Esophagus squamous epithelium (tissue), 5 donors: ENCODE data around the gene PIGL. TPM values are rescaled to one million over a fixed set of nuclear protein-coding genes. Genes with fewer than 3 reads are reported as not detected.

ENCODE experiments used
- DNase-seq: peaks from one replicate; lab custom pipeline; 2025; lab: John Stamatoyannopoulos, UW
- H3K27ac ChIP-seq, 4 donors: fragments of 200-600 bp; sonication (generic); one replicate each; pipeline ENCODE4 v1.5.1; 2016 to 2019; ENCODE audit warnings: mild to moderate bottlenecking in 1 of 4
- H3K27me3 ChIP-seq, 4 donors: fragments of 200-600 bp; sonication (generic); 1 replicate in 3 of 4; 2 replicates in 1 of 4; pipeline versions ENCODE4 v1.5.1 to v1.6.0; 2017 to 2021; ENCODE audit warnings: antibody characterized with exemption in 1 of 4
- H3K36me3 ChIP-seq, 3 donors: fragments of 200-600 bp; sonication (generic); one replicate each; pipeline ENCODE4 v1.5.1; 2016 to 2019
- H3K4me1 ChIP-seq, 3 donors: fragments of 200-600 bp; sonication (generic); one replicate each; pipeline ENCODE4 v1.5.1; 2017 to 2019
- H3K4me3 ChIP-seq, 4 donors: fragments of 200-600 bp; sonication (generic); 1 replicate in 3 of 4; 2 replicates in 1 of 4; pipeline ENCODE4 v1.5.1; 2016 to 2019; ENCODE audit warnings: mild to moderate bottlenecking in 2 of 4, moderate library complexity in 1 of 4
- H3K9me3 ChIP-seq, 3 donors: fragments of 200-600 bp; sonication (generic); one replicate each; pipeline ENCODE4 v1.5.1; 2016 to 2019
- POLR2A ChIP-seq, 4 donors: fragments of 450-650 bp; IDR thresholded peaks; one replicate each; pipeline ENCODE4 v1.6.1; 2017; ENCODE audit warnings: antibody characterized with exemption in 4 of 4, mild to moderate bottlenecking in 4 of 4, moderate library complexity in 3 of 4
- WGBS, 2 donors: methylation state at CpG; one replicate each; pipeline ENCODE4 v1.1.5; 2018; 5-methylcytosine and 5-hydroxymethylcytosine counted together
- intact Hi-C: fragments of 100-400 bp; cut with DNase I; formaldehyde crosslinking; loops from one replicate; pipeline ENCODE4 v1.15.0; 2022
- total RNA-seq, 4 donors: library from RNA; depleted of rRNA; stranded (reverse); fragments of >200 nt; gene quantifications; one replicate each; pipeline ENCODE4 v1.1.0, GENCODE V29; 2016
- TF ChIP-seq, protein P1 (sequence below), 6 experiments: fragments of 450-650 bp in 4 of 6; fragments of 200-600 bp in 2 of 6; sonication (generic) in 2 of 6; IDR thresholded peaks; one replicate each; pipeline ENCODE4 v1.5.1; 2016 to 2019; ENCODE audit warnings: antibody characterized with exemption in 6 of 6, mild to moderate bottlenecking in 4 of 6, moderate library complexity in 4 of 6
- donor health status: DM: yes; HTN: yes; CAD: no.

PIGL gene
- total RNA-seq, 4 donors from 2014 or later = 19.8 to 62.4 (median 26.5) TPM

DNA sequence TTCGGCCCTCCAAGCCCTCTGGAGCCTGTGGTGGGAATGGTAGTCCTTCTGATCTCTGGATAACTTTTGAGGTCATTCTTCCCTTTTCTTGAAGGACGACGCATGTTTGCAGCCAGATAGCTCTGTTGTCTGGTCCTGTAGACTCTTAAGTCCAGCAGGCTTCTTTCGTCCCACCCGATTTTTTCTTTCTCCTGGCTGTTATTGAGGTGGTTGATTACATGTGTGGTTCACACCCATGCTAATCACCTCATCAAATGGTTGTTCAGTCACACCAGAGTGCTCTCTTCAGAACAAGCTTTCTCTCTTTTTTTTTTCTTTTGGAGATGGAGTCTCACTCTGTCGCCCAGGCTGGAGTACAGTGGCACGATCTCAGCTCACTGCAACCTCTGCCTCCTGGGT lies 30.6 kb downstream of the PIGL start:
- H3K9me3 ChIP-seq = no peaks in the 10 kb centered on the region
- WGBS, 2 donors = 98 to 100% methylated on average over 7 of the region's 7 CpGs
- TF ChIP-seq POLR2A (IDR thresholded peaks at IDR 0.05) = no peak
- TF ChIP-seq, protein P1, sequence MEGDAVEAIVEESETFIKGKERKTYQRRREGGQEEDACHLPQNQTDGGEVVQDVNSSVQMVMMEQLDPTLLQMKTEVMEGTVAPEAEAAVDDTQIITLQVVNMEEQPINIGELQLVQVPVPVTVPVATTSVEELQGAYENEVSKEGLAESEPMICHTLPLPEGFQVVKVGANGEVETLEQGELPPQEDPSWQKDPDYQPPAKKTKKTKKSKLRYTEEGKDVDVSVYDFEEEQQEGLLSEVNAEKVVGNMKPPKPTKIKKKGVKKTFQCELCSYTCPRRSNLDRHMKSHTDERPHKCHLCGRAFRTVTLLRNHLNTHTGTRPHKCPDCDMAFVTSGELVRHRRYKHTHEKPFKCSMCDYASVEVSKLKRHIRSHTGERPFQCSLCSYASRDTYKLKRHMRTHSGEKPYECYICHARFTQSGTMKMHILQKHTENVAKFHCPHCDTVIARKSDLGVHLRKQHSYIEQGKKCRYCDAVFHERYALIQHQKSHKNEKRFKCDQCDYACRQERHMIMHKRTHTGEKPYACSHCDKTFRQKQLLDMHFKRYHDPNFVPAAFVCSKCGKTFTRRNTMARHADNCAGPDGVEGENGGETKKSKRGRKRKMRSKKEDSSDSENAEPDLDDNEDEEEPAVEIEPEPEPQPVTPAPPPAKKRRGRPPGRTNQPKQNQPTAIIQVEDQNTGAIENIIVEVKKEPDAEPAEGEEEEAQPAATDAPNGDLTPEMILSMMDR (IDR thresholded peaks at IDR 0.05) = no peak
- no peaks in the 10 kb centered on the region for H3K27me3 ChIP-seq
- H3K27ac ChIP-seq = no peak overlapping the region
- no peaks in the 10 kb centered on the region for H3K4me1 ChIP-seq
- H3K36me3 ChIP-seq = peaks cover 0 to 10% (median 0%) of the 10 kb centered on the region in 3 donors
- intact Hi-C loops = no loop called here
- DNase-seq = no peak
- no peak overlapping the region for H3K4me3 ChIP-seq

DNA sequence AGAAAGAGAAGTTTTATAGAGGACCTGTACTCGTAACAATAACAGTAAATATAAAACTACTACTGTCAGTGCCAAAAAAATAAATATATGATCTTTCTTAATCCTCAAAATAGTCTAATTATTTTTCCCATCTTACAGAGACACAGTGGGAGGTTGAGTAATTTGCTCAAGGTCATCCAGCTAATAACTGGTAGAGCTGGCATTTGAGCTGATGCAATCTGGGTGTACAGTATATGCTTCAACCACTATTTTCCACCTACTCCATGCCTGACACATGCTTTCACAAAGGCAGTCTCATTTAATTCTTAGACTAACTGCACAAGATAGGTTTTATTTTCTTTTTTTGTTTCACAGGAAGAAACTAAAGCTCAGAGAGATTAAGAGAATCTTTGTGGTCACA lies 33.6 kb downstream of the PIGL start:
- intact Hi-C loops = no loop called here
- no peaks in the 10 kb centered on the region for H3K27me3 ChIP-seq
- no peak overlapping the region for H3K4me3 ChIP-seq
- TF ChIP-seq POLR2A (IDR thresholded peaks at IDR 0.05) = no peak
- TF ChIP-seq, protein P1 (IDR thresholded peaks at IDR 0.05) = no peak
- H3K9me3 ChIP-seq = no peaks in the 10 kb centered on the region
- H3K4me1 ChIP-seq = peaks cover 0 to 11% (median 4%) of the 10 kb centered on the region in 3 donors
- no peak overlapping the region for H3K27ac ChIP-seq
- 72 to 92% methylated on average over 1 of the region's 1 CpG for WGBS, 2 donors
- DNase-seq = no peak
- H3K36me3 ChIP-seq = peaks cover 0 to 10% (median 0%) of the 10 kb centered on the region in 3 donors

DNA sequence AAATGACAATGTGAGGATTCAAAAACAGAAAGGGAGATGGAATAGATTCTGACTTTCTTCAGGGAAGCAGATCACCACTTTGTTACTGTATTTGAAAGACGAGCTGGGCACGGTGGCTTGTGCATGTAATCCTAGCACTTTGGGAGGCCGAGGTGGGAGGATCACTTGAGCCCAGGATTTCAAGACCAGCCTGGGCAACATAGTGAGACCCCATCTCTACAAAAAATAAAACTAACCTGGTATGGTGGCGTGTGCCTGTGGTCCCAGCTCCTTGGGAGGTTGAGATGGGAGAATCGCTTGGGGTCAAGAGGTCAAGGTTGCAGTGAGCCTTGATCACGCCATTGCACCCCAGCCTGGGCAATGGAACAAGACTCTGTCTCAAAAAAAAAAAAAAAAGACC lies 34.0 kb downstream of the PIGL start:
- intact Hi-C loops = no loop called here
- no peaks in the 10 kb centered on the region for H3K27me3 ChIP-seq
- H3K4me1 ChIP-seq = peaks cover 0 to 15% (median 6%) of the 10 kb centered on the region in 3 donors
- DNase-seq = no peak
- H3K27ac ChIP-seq = no peak overlapping the region
- peaks cover 0 to 10% (median 0%) of the 10 kb centered on the region in 3 donors for H3K36me3 ChIP-seq
- TF ChIP-seq, protein P1 (IDR thresholded peaks at IDR 0.05) = no peak
- TF ChIP-seq POLR2A (IDR thresholded peaks at IDR 0.05) = no peak
- H3K9me3 ChIP-seq = no peaks in the 10 kb centered on the region
- 86 to 92% methylated on average over 6 of the region's 6 CpGs for WGBS, 2 donors
- no peak overlapping the region for H3K4me3 ChIP-seq

DNA sequence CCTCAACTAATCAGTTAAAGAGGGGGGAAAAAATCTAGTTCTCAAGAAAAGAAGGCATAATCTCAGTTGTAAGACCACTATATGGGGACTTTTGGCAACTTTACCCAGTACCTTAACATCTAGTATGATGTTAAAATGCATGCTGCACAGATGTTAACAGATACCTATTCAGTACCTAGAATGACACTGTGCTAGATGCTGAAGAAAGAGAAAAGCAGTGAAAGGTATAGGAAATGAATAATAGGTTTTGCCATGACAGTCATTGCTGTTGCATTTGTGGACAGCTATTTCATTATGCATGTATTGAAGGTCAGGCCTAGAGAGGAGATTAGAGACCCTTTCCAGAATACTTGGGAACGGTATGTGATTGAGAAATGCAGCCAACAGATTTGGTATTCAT lies 34.5 kb downstream of the PIGL start:
- intact Hi-C loops = no loop called here

DNA sequence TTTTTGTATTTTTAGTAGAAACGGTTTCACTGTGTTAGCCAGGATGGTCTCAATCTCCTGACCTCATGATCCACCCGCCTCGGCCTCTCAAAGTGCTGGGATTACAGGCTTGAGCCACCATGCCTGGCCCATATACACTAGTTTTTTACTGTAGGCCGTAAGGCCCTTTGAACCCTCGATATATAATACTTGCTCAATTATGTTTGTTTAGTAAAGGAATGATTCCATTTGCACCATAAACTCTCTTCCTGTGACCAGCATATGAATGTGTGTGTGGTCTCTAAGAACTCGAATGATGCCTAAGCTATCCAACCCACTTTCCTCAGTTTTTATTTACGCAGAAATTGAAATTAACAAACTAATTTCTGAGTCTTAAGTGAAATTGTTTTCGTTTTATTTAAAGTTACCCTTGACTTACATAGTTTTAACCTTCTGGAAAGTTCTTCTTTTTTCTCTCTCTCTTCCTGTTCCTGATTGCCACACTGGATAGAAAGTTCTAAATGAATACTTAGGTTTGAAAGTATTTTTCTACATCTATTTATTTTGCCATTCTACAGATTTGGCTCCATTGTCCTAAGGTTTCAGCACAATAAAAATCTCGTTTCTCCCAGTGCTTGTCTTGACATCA lies 37.9 kb downstream of the PIGL start:
- Histone ChIP-seq H3K36me3 (peaks cover 0 to 4% (median 0%) of the 10 kb centered on the region in 3 donors), H3K9me3 (no peaks in the 10 kb centered on the region), H3K4me1 (peaks cover 0 to 19% (median 6%) of the 10 kb centered on the region in 3 donors), H3K4me3 (no peak overlapping the region), H3K27ac (peak overlapping the region in 1 of 4 donors; percentile 4), H3K27me3 (no peaks in the 10 kb centered on the region)
- intact Hi-C loops = no loop called here
- 82 to 86% methylated on average over 9 of the region's 9 CpGs for WGBS, 2 donors
- TF ChIP-seq, protein P1 (IDR thresholded peaks at IDR 0.05) = no peak
- TF ChIP-seq POLR2A (IDR thresholded peaks at IDR 0.05) = no peak
- no peak for DNase-seq

More for the DNA sequence above, 34.5 kb downstream of the PIGL start:
- H3K27ac ChIP-seq = no peak overlapping the region
- H3K4me1 ChIP-seq = peaks cover 0 to 19% (median 6%) of the 10 kb centered on the region in 3 donors
- peaks cover 0 to 10% (median 0%) of the 10 kb centered on the region in 3 donors for H3K36me3 ChIP-seq
- WGBS, 2 donors = 93 to 96% methylated on average over 1 of the region's 1 CpG
- no peak for TF ChIP-seq POLR2A (IDR thresholded peaks at IDR 0.05)
- TF ChIP-seq, protein P1 (IDR thresholded peaks at IDR 0.05) = no peak
- DNase-seq = no peak
- no peak overlapping the region for H3K4me3 ChIP-seq
- H3K9me3 ChIP-seq = no peaks in the 10 kb centered on the region
- no peaks in the 10 kb centered on the region for H3K27me3 ChIP-seq
